Inferior parietal cortex (tissue), 1 donor: ENCODE results near the gene MCTP1.
A peak's percentile ranks its signal among the peaks of the same experiment; 100 is the strongest.
"Not testable (repeated sequence)": the region's sequence is repeated elsewhere in the genome, so short reads cannot be mapped to it uniquely, and the experiment has no call there.

Experiments
- DNase-seq: peaks from one replicate; pipeline ENCODE4 v3.0.0-alpha.2; 2016; ENCODE audit errors: extremely low spot score

MCTP1 gene

GRCh38 chr5:94959279-94959678, 325.6 kb downstream of the MCTP1 start:
- DNase-seq: not testable (repeated sequence)

GRCh38 chr5:94945656-94946055, 339.2 kb downstream of the MCTP1 start:
- DNase-seq: peak; percentile 42

- peak; percentile 9 for DNase-seq
These were observed 340.7 kb downstream of the MCTP1 start for GRCh38 chr5:94944160-94944559.

- DNase-seq: no peak
These were observed 343.7 kb downstream of the MCTP1 start for GRCh38 chr5:94941122-94941755.

GRCh38 chr5:94932259-94932658, 352.6 kb downstream of the MCTP1 start:
- DNase-seq: no peak

GRCh38 chr5:94928891-94929290, 356.0 kb downstream of the MCTP1 start:
- DNase-seq: no peak

- no peak for DNase-seq
These were observed 364.3 kb downstream of the MCTP1 start for GRCh38 chr5:94920570-94920969.

GRCh38 chr5:94916619-94917018, 368.3 kb downstream of the MCTP1 start:
- no peak for DNase-seq

GRCh38 chr5:94911276-94911675, 373.6 kb downstream of the MCTP1 start:
- no peak for DNase-seq

- no peak for DNase-seq
These were observed 374.2 kb downstream of the MCTP1 start for GRCh38 chr5:94910721-94911120.

GRCh38 chr5:94908889-94909480, 375.9 kb downstream of the MCTP1 start:
- peak; percentile 74 for DNase-seq

GRCh38 chr5:94906750-94907149, 378.1 kb downstream of the MCTP1 start:
- no peak for DNase-seq

- DNase-seq: no peak
These were observed 381.2 kb downstream of the MCTP1 start for GRCh38 chr5:94903726-94904125.

GRCh38 chr5:94901191-94901979, 383.5 kb downstream of the MCTP1 start:
- no peak for DNase-seq

- DNase-seq: no peak
These were observed 384.8 kb downstream of the MCTP1 start for GRCh38 chr5:94900006-94900505.

GRCh38 chr5:94893412-94894135, 391.3 kb downstream of the MCTP1 start:
- peak; percentile 66 for DNase-seq

- no peak for DNase-seq
These were observed 392.9 kb downstream of the MCTP1 start for GRCh38 chr5:94891972-94892371.

GRCh38 chr5:94891565-94891964, 393.3 kb downstream of the MCTP1 start:
- no peak for DNase-seq

- DNase-seq: no peak
These were observed 394.0 kb downstream of the MCTP1 start for GRCh38 chr5:94890907-94891306.

GRCh38 chr5:94888674-94889073, 396.2 kb downstream of the MCTP1 start:
- no peak for DNase-seq

GRCh38 chr5:94885931-94886330, 399.0 kb downstream of the MCTP1 start:
- DNase-seq: no peak

GRCh38 chr5:94884311-94884710, 400.6 kb downstream of the MCTP1 start:
- DNase-seq: no peak
